ENCODE data around the gene UBA1. TPM values are rescaled to one million over a fixed set of nuclear protein-coding genes. Genes with fewer than 3 reads are reported as not detected.

The UBA1 gene
- total and polyA plus RNA-seq, 4 experiments from 2014 or later = 129 to 167 (median 142) TPM

DNA sequence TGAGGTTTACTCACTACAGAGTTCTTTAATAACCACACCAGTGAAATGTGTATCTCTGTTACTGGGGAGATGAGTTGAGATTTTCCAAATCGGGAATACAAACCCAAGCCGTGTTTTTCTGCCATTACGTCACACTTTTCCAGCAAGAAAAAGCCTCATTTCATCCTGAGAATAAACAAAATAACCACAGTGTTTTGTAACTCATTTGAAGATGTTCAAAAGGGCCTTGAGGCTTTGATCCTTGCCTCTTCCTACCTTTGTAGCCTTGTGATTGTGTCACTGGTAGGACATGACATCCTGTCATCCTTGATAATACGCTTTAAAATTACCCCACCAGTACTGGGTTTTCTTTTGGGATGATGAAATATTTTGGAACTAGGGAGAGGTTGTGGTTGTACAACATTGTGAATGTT lies 42.1 kb downstream of the UBA1 start:
- Mint-ChIP-seq H3K4me3 (peak overlapping the region; percentile 3 to 78 (median 42)), H3K27me3 (no peaks in the 10 kb centered on the region), H3K9me3 (peaks cover 0 to 2% (median 0%) of the 10 kb centered on the region in 8 donors), H3K4me1 (peaks cover 11 to 32% (median 22%) of the 10 kb centered on the region in 4 donors), H3K27ac (peak overlapping the region in 6 of 7 donors; percentile 55 to 94 (median 70)), H3K36me3 (peaks cover 7 to 12% of the 10 kb centered on the region in 2 donors)
- peaks cover 31% of the 10 kb centered on the region for H3K4me1 ChIP-seq (ENCODE audit: insufficient read depth, low read length)
- H3K27ac ChIP-seq (ENCODE audit: low read depth, low read length) = no peak overlapping the region
- no peaks in the 10 kb centered on the region for H3K27me3 ChIP-seq (ENCODE audit: insufficient read depth, low read length)
- intact Hi-C loops (cut with micrococcal nuclease) = no loop called here
- DNase-seq = no peak
- ChIA-PET CTCF (ENCODE audit: partially characterized antibody) (interaction anchor here (0.9 kb wide), 1 partner anchor 146 kb away, joined by 3 read pairs; no protein-coding TSS in a partner anchor), POLR2A (ENCODE audit: partially characterized antibody) (no interaction called here)
- H3K9me3 ChIP-seq (ENCODE audit: control insufficient read depth in 1 of 2, low read length in 2 of 2) = no peaks in the 10 kb centered on the region
- no peaks in the 10 kb centered on the region for H3K36me3 ChIP-seq (ENCODE audit: insufficient read depth, low read length)
- H3K4me3 ChIP-seq (ENCODE audit: low read length in 2 of 2) = no peak overlapping the region

DNA sequence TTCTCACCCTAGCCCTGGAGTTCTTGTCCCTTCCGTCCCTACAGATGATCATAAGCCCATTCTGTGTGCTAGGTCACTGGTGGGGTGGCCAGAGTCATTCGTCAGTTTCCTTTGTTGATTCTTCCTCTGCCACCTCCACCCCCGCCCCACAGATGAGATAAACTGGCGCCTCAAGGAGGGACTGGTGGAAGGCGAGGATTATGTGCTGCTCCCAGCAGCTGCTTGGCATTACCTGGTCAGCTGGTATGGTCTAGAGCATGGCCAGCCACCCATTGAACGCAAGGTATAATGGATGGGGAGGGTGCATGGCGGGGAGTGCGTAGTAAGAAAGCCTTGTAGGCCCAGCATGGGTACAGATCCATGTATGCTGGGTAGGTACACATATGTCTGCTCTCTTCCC lies 45.6 kb downstream of the UBA1 start:
- no peak overlapping the region for H3K27ac ChIP-seq (ENCODE audit: low read depth, low read length)
- no peaks in the 10 kb centered on the region for H3K27me3 ChIP-seq (ENCODE audit: insufficient read depth, low read length)
- ChIA-PET POLR2A (ENCODE audit: partially characterized antibody) (interaction anchor here (1.2 kb wide), 1 partner anchor 21 kb away, joined by 6 read pairs; no protein-coding TSS in a partner anchor), CTCF (ENCODE audit: partially characterized antibody) (interaction anchor here (1.2 kb wide), 1 partner anchor 145 kb away, joined by 5 read pairs; no protein-coding TSS in a partner anchor)
- Mint-ChIP-seq H3K9me3 (no peaks in the 10 kb centered on the region), H3K4me3 (no peak overlapping the region), H3K27me3 (no peaks in the 10 kb centered on the region), H3K4me1 (peaks cover 11 to 19% (median 15%) of the 10 kb centered on the region in 4 donors), H3K36me3 (peaks cover 19 to 32% of the 10 kb centered on the region in 2 donors), H3K27ac (no peak overlapping the region)
- H3K4me1 ChIP-seq (ENCODE audit: insufficient read depth, low read length) = peaks cover 24% of the 10 kb centered on the region
- H3K36me3 ChIP-seq (ENCODE audit: insufficient read depth, low read length) = peaks cover 6% of the 10 kb centered on the region
- no peaks in the 10 kb centered on the region for H3K9me3 ChIP-seq (ENCODE audit: control insufficient read depth in 1 of 2, low read length in 2 of 2)
- DNase-seq = no peak
- H3K4me3 ChIP-seq (ENCODE audit: low read length in 2 of 2) = no peak overlapping the region
- intact Hi-C loops (cut with micrococcal nuclease) = no loop called here

- intact Hi-C loops (cut with micrococcal nuclease) = no loop called here
- Mint-ChIP-seq H3K4me1 (peaks cover 10 to 16% (median 12%) of the 10 kb centered on the region in 4 donors), H3K9me3 (no peaks in the 10 kb centered on the region), H3K36me3 (peaks cover 20 to 37% of the 10 kb centered on the region in 2 donors), H3K4me3 (no peak overlapping the region), H3K27me3 (no peaks in the 10 kb centered on the region), H3K27ac (peak overlapping the region in 1 of 7 donors; percentile 13)
- ChIA-PET CTCF (ENCODE audit: partially characterized antibody) (no interaction called here), POLR2A (ENCODE audit: partially characterized antibody) (interaction anchor here (1.2 kb wide), 1 partner anchor 22 kb away, joined by 6 read pairs; no protein-coding TSS in a partner anchor)
- H3K9me3 ChIP-seq (ENCODE audit: control insufficient read depth in 1 of 2, low read length in 2 of 2) = no peaks in the 10 kb centered on the region
- no peak overlapping the region for H3K4me3 ChIP-seq (ENCODE audit: low read length in 2 of 2)
- H3K4me1 ChIP-seq (ENCODE audit: insufficient read depth, low read length) = peaks cover 15% of the 10 kb centered on the region
- H3K27ac ChIP-seq (ENCODE audit: low read depth, low read length) = no peak overlapping the region
- no peaks in the 10 kb centered on the region for H3K27me3 ChIP-seq (ENCODE audit: insufficient read depth, low read length)
- no peak for DNase-seq
- peaks cover 6% of the 10 kb centered on the region for H3K36me3 ChIP-seq (ENCODE audit: insufficient read depth, low read length)
Observed at GRCh38 chrX:47239898-47240545, 46.4 kb downstream of the UBA1 start.

- Mint-ChIP-seq H3K4me1 (peaks cover 5 to 10% (median 6%) of the 10 kb centered on the region in 4 donors), H3K4me3 (no peak overlapping the region), H3K9me3 (no peaks in the 10 kb centered on the region), H3K36me3 (peaks cover 16 to 37% of the 10 kb centered on the region in 2 donors), H3K27ac (peak overlapping the region in 1 of 7 donors; percentile 13), H3K27me3 (no peaks in the 10 kb centered on the region)
- ChIA-PET POLR2A (ENCODE audit: partially characterized antibody) (interaction anchor here (0.8 kb wide), 1 partner anchor 14 kb away, joined by 3 read pairs; no protein-coding TSS in a partner anchor), CTCF (ENCODE audit: partially characterized antibody) (no interaction called here)
- no peaks in the 10 kb centered on the region for H3K9me3 ChIP-seq (ENCODE audit: control insufficient read depth in 1 of 2, low read length in 2 of 2)
- no peak overlapping the region for H3K4me3 ChIP-seq (ENCODE audit: low read length in 2 of 2)
- no peak for DNase-seq
- H3K36me3 ChIP-seq (ENCODE audit: insufficient read depth, low read length) = peaks cover 6% of the 10 kb centered on the region
- no peak overlapping the region for H3K27ac ChIP-seq (ENCODE audit: low read depth, low read length)
- no peaks in the 10 kb centered on the region for H3K27me3 ChIP-seq (ENCODE audit: insufficient read depth, low read length)
- peaks cover 9% of the 10 kb centered on the region for H3K4me1 ChIP-seq (ENCODE audit: insufficient read depth, low read length)
- intact Hi-C loops (cut with micrococcal nuclease) = no loop called here
Observed at GRCh38 chrX:47240619-47241018, 47.0 kb downstream of the UBA1 start.

DNA sequence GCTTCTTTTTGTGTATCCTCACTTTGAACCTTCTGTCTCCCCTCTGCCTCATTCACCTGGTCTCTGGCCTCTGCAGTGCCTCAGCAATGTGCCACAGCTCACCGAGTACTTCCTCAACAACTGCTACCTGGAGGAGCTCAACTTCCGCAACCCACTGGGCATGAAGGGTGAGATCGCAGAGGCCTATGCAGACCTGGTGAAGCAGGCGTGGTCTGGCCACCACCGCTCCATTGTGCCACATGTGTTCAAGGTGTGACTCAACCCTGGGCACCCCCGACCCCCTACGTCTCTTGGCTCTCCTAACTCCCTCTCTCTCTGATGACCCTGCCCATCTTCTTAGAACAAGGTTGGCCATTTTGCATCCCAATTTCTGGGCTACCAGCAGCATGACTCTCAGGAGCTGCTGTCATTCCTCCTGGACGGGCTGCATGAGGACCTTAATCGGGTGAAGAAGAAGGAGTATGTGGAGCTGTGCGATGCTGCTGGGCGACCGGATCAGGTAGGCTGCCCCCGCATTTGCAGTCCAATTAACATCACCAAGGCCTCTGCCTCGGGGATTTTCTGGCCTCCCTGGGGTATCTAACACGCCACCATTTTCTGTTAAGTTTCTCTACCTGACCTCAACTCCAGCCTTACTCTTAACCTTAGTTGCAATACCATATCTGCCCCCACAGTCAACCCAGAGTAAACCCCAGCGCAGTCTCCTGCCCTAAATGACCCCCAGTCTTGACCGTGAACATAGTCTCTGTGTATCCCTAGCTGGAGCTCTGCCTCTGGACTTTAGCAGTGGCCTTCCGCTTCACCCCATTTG lies 47.8 kb downstream of the UBA1 start:
- peaks cover 24 to 45% of the 10 kb centered on the region in 2 donors for H3K36me3 Mint-ChIP-seq
- Histone ChIP-seq H3K4me3 (ENCODE audit: low read length in 2 of 2) (no peak overlapping the region), H3K9me3 (ENCODE audit: control insufficient read depth in 1 of 2, low read length in 2 of 2) (no peaks in the 10 kb centered on the region), H3K4me1 (ENCODE audit: insufficient read depth, low read length) (peaks cover 4% of the 10 kb centered on the region), H3K27ac (ENCODE audit: low read depth, low read length) (no peak overlapping the region), H3K27me3 (ENCODE audit: insufficient read depth, low read length) (no peaks in the 10 kb centered on the region), H3K36me3 (ENCODE audit: insufficient read depth, low read length) (peaks cover 6% of the 10 kb centered on the region)
- no peak overlapping the region for H3K4me3 Mint-ChIP-seq
- ChIA-PET CTCF (ENCODE audit: partially characterized antibody) (no interaction called here), POLR2A (ENCODE audit: partially characterized antibody) (interaction anchor here (0.8 kb wide), 1 partner anchor 15 kb away, joined by 3 read pairs; no protein-coding TSS in a partner anchor)
- peaks cover 0 to 4% (median 2%) of the 10 kb centered on the region in 4 donors for H3K4me1 Mint-ChIP-seq
- DNase-seq = no peak
- H3K27ac Mint-ChIP-seq = peak overlapping the region in 1 of 7 donors; percentile 35
- intact Hi-C loops (cut with micrococcal nuclease) = no loop called here
- no peaks in the 10 kb centered on the region for H3K9me3 Mint-ChIP-seq
- H3K27me3 Mint-ChIP-seq = no peaks in the 10 kb centered on the region

DNA sequence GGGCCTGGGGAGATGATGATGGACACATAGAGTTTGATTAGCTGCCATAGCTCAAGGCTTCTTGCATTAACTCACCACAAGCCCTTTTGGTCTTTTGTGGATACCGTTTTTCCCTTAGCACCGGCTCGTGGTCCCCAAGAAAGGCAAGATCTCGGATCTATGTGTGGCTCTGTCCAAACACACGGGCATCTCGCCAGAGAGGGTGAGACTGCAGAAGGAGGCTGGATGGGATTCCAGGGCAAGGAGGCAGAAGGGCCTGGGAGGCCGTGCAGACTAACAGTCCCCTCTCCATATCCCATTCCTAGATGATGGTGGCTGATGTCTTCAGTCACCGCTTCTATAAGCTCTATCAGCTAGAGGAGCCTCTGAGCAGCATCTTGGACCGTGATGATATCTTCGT lies 48.7 kb downstream of the UBA1 start:
- Mint-ChIP-seq H3K27ac (no peak overlapping the region), H3K27me3 (no peaks in the 10 kb centered on the region), H3K4me3 (no peak overlapping the region), H3K9me3 (no peaks in the 10 kb centered on the region), H3K36me3 (peaks cover 25 to 47% of the 10 kb centered on the region in 2 donors), H3K4me1 (peaks cover 0 to 3% (median 0%) of the 10 kb centered on the region in 4 donors)
- H3K4me1 ChIP-seq (ENCODE audit: insufficient read depth, low read length) = no peaks in the 10 kb centered on the region
- H3K9me3 ChIP-seq (ENCODE audit: control insufficient read depth in 1 of 2, low read length in 2 of 2) = no peaks in the 10 kb centered on the region
- H3K36me3 ChIP-seq (ENCODE audit: insufficient read depth, low read length) = peaks cover 6% of the 10 kb centered on the region
- no peak overlapping the region for H3K4me3 ChIP-seq (ENCODE audit: low read length in 2 of 2)
- no peaks in the 10 kb centered on the region for H3K27me3 ChIP-seq (ENCODE audit: insufficient read depth, low read length)
- no peak overlapping the region for H3K27ac ChIP-seq (ENCODE audit: low read depth, low read length)
- CTCF ChIA-PET (ENCODE audit: partially characterized antibody) = no interaction called here
- no peak for DNase-seq
- POLR2A ChIA-PET (ENCODE audit: partially characterized antibody) = no interaction called here
- intact Hi-C loops (cut with micrococcal nuclease) = no loop called here

GRCh38 chrX:47243351-47243750 lies 49.7 kb downstream of the UBA1 start:
- CTCF ChIA-PET (ENCODE audit: partially characterized antibody) = no interaction called here
- intact Hi-C loops (cut with micrococcal nuclease) = no loop called here

More at GRCh38 chrX:47243351-47243750, 49.7 kb downstream of the UBA1 start:
- DNase-seq = no peak
- Mint-ChIP-seq H3K27me3 (no peaks in the 10 kb centered on the region), H3K27ac (no peak overlapping the region), H3K9me3 (no peaks in the 10 kb centered on the region), H3K4me3 (no peak overlapping the region), H3K36me3 (peaks cover 31 to 47% of the 10 kb centered on the region in 2 donors), H3K4me1 (peaks cover 0 to 2% (median 0%) of the 10 kb centered on the region in 4 donors)
- Histone ChIP-seq H3K36me3 (ENCODE audit: insufficient read depth, low read length) (peaks cover 6% of the 10 kb centered on the region), H3K4me3 (ENCODE audit: low read length in 2 of 2) (no peak overlapping the region), H3K9me3 (ENCODE audit: control insufficient read depth in 1 of 2, low read length in 2 of 2) (no peaks in the 10 kb centered on the region), H3K4me1 (ENCODE audit: insufficient read depth, low read length) (no peaks in the 10 kb centered on the region), H3K27ac (ENCODE audit: low read depth, low read length) (no peak overlapping the region), H3K27me3 (ENCODE audit: insufficient read depth, low read length) (no peaks in the 10 kb centered on the region)
- POLR2A ChIA-PET (ENCODE audit: partially characterized antibody) = no interaction called here

All from CD4-positive, alpha-beta memory T cell (primary cell).